SH-SY5Y (cell line): ENCODE results near the gene GPRC5A.

ENCODE experiments used
- GATA2 ChIP-seq: IDR thresholded peaks from 2 replicates; pipeline ENCODE4 v1.6.1; 2011; ENCODE audit warnings: mild to moderate bottlenecking, low read depth, low read length
- GATA3 ChIP-seq: IDR thresholded peaks from 2 replicates; pipeline ENCODE4 v1.6.1; 2011; ENCODE audit warnings: low read depth, mild to moderate bottlenecking, low read length, moderate library complexity

- no peak for TF ChIP-seq GATA3
- TF ChIP-seq GATA2 = no peak
These were observed 1.7 kb upstream of the GPRC5A start for GRCh38 chr12:12889701-12890100.
